Measurements from ENCODE around the gene DGKB. TPM values are rescaled to one million over a fixed set of nuclear protein-coding genes. Genes with fewer than 3 reads are reported as not detected.

DGKB gene
- total and polyA plus RNA-seq, 2 of the 8 experiments (the other 6 are each of a cell fraction or from before 2014, with no cell fraction given), result 1.9 to 2.6 TPM

DNA sequence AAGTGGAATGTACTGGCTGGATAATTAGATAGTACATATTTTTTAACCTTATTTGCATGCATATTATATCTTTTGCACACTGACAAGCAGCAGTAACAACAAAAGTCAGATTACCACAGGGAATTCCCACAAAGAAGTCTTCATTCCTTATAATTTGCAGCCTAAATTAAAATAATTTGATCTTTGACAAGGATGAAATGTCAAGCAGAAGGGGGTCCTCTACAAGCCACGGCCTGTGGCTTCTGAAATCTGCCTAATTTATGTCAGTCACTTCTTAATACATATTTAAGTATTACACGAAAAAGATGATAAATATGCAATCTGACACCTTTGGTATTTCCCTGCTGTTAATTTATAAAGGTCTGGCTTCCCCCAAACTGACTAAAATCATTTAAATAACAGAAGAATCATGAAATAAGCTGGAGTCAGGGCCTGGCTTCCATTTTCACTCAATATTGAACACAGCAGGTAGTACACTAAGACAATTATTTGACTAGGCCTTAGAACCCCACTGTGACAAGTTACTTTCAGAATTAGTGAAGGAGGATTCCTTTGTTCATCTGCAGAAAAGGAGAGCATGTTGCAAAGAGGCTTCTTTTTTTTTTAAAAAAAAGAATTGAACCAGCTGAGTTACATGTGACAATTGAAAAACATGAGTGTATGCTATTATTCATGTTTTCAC lies 562.0 kb downstream of the DGKB start:
- no peak overlapping the region for H3K9ac ChIP-seq (replicated peaks in 1 of 4; ENCODE audit: extremely low read depth in 1 of 4, low read depth in 3 of 4, low read length in 3 of 4)
- H3K27ac ChIP-seq (ENCODE audit: low read depth, low read length), result no peak overlapping the region
- no peak overlapping the region for H2BK12ac ChIP-seq (ENCODE audit: low read depth, low read length)
- H3K56ac ChIP-seq (replicated peaks; ENCODE audit: insufficient read length, low read depth, low read length), result no peak overlapping the region
- no peak overlapping the region for H4K8ac ChIP-seq (ENCODE audit: extremely low read depth, insufficient read depth, low read length)
- H2BK120ac ChIP-seq (replicated peaks; ENCODE audit: low read depth, low read length), result peak overlapping the region; percentile 33
- H2BK15ac ChIP-seq (ENCODE audit: low read length), result no peak overlapping the region
- H3K14ac ChIP-seq (ENCODE audit: insufficient read length), result no peak overlapping the region
- H3K4ac ChIP-seq (replicated peaks; ENCODE audit: insufficient read length, low read depth, low read length), result no peak overlapping the region
- no peak overlapping the region for H2AK5ac ChIP-seq (ENCODE audit: low read depth, low read length)
- WGBS, 2 experiments (ENCODE audit: extremely low coverage in 1 of 2, insufficient coverage in 1 of 2, insufficient read length in 1 of 2, insufficient replicate concordance in 2 of 2, low coverage in 1 of 2, low lambda C conversion rate in 2 of 2, missing lambda C conversion rate in 1 of 2), result 26% methylated on average over 2 of the region's 2 CpGs; no CpG with 5 or more reads in 1 of the 2 experiments
- H3K9me3 ChIP-seq (ENCODE audit: insufficient read depth in 2 of 2, low read depth in 1 of 2, low read length in 1 of 2), result no peaks in the 10 kb centered on the region
- no peak overlapping the region for H3K23ac ChIP-seq (ENCODE audit: insufficient read length)
- H3K27me3 ChIP-seq (replicated peaks in 1 of 4; ENCODE audit: control insufficient read depth in 3 of 4, extremely low read depth in 1 of 4, insufficient read depth in 3 of 4, low read length in 3 of 4), result no peaks in the 10 kb centered on the region
- H3K79me1 ChIP-seq (ENCODE audit: low read depth, low read length), result no peaks in the 10 kb centered on the region
- H3K4me1 ChIP-seq (replicated peaks in 1 of 4; ENCODE audit: control insufficient read depth in 3 of 4, insufficient read depth in 4 of 4, low read length in 3 of 4), result peaks cover 0 to 3% (median 1%) of the 10 kb centered on the region in 4 experiments; a peak in 1 of 7 replicates
- H2BK5ac ChIP-seq (ENCODE audit: low read depth, low read length), result no peak overlapping the region
- H4K20me1 ChIP-seq (replicated peaks in 1 of 2; ENCODE audit: control insufficient read depth in 1 of 2, insufficient read depth in 2 of 2, low read length in 2 of 2), result no peaks in the 10 kb centered on the region
- ChIA-PET POLR2A (ENCODE audit: partially characterized antibody) (interaction anchor here (0.9 kb wide), 1 partner anchor 28 kb away, joined by 4 read pairs; no protein-coding TSS in a partner anchor), CTCF (ENCODE audit: partially characterized antibody) (interaction anchor here (1.3 kb wide), 1 partner anchor 9 kb away, joined by 3 read pairs; no protein-coding TSS in a partner anchor)
- no peaks in the 10 kb centered on the region for H3K79me2 ChIP-seq (ENCODE audit: control insufficient read depth in 1 of 2, insufficient read depth in 2 of 2, low read length in 2 of 2)
- no peak overlapping the region for H4K91ac ChIP-seq (replicated peaks; ENCODE audit: insufficient read length, low read length)
- no peak overlapping the region for H2AFZ ChIP-seq (ENCODE audit: low read length)
- H4K5ac ChIP-seq (ENCODE audit: insufficient read length, low read depth, low read length), result no peak overlapping the region
- peak overlapping the region in 1 of 2 experiments; percentile 37; a peak in 1 of 4 replicates for H3K4me2 ChIP-seq (ENCODE audit: insufficient read depth in 1 of 2, low read depth in 2 of 2, low read length in 2 of 2)
- DNase-seq (ENCODE audit: low read depth in 1 of 2, low spot score in 2 of 2) (no peak), FAIRE-seq (no peak)
- no peak overlapping the region for H2BK20ac ChIP-seq (ENCODE audit: low read length)
- H3K18ac ChIP-seq (ENCODE audit: extremely low read depth, low read length), result no peak overlapping the region
- peak overlapping the region in 1 of 4 experiments; percentile 2; a peak in 1 of 8 replicates for H3K4me3 ChIP-seq (ENCODE audit: extremely low read depth in 1 of 4, insufficient read depth in 2 of 4, low read depth in 3 of 4, low read length in 4 of 4)
- no peaks in the 10 kb centered on the region for H3K23me2 ChIP-seq (ENCODE audit: low read depth, low read length)
- no peaks in the 10 kb centered on the region for H3K36me3 ChIP-seq (ENCODE audit: control insufficient read depth in 2 of 4, insufficient read depth in 4 of 4, low read length in 3 of 4)
- TF ChIP-seq POLR2AphosphoS5 (IDR thresholded peaks at IDR 0.05; ENCODE audit: low read depth, low read length) (no peak), HDAC2 (IDR thresholded peaks at IDR 0.05; ENCODE audit: borderline replicate concordance in 1 of 2, low read depth in 2 of 2, low read length in 2 of 2) (no peak), CBX5 (IDR thresholded peaks at IDR 0.05; ENCODE audit: low read depth, low read length) (no peak), TCF12 (IDR thresholded peaks at IDR 0.05; ENCODE audit: low read depth, low read length) (no peak), BRCA1 (IDR thresholded peaks at IDR 0.05; ENCODE audit: low read depth, low read length) (no peak), EGR1 (IDR thresholded peaks at IDR 0.05; ENCODE audit: borderline replicate concordance, low read depth, low read length) (no peak), CHD1 (IDR thresholded peaks at IDR 0.05; ENCODE audit: low read depth, low read length) (no peak)
- TF ChIP-seq, protein P1, sequence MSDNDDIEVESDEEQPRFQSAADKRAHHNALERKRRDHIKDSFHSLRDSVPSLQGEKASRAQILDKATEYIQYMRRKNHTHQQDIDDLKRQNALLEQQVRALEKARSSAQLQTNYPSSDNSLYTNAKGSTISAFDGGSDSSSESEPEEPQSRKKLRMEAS (IDR thresholded peaks at IDR 0.05), result no peak

Data from H1 (cell line).